Aorta (tissue), 5 donors: ENCODE data around the gene GPRIN3. TPM values are rescaled to one million over a fixed set of nuclear protein-coding genes. Genes with fewer than 3 reads are reported as not detected.
"Not testable (repeated sequence)": the region's sequence is repeated elsewhere in the genome, so short reads cannot be mapped to it uniquely, and the experiment has no call there.

Experiments
- ATAC-seq: fragments of 200-7000 bp; cut with Tn5 transposase; one replicate; pipeline ENCODE4 v1.9.1; 2022; ENCODE audit warnings: moderate library complexity; ENCODE audit not compliant: low FRiP score
- DNase-seq, 2 donors: peaks; one replicate each; pipeline ENCODE4 v3.0.0-alpha.2; 2020
- H3K27ac ChIP-seq, 2 donors: one replicate each; pipeline ENCODE4 v1.5.1; 2013; ENCODE audit warnings: low read length in 2 of 2, mild to moderate bottlenecking in 2 of 2, moderate library complexity in 2 of 2, control low read depth in 1 of 2, inconsistent platforms in 1 of 2, low read depth in 1 of 2
- H3K27me3 ChIP-seq, 2 donors: one replicate each; pipeline ENCODE4 v1.6.1; 2013; ENCODE audit warnings: control low read depth in 1 of 2, low read length in 1 of 2, mild to moderate bottlenecking in 1 of 2, moderate library complexity in 1 of 2; ENCODE audit not compliant: insufficient read depth in 2 of 2, control insufficient read depth in 1 of 2
- H3K36me3 ChIP-seq, 2 donors: one replicate each; pipeline ENCODE4 v1.6.1; 2013; ENCODE audit warnings: control low read depth in 1 of 2, low read length in 1 of 2, mild to moderate bottlenecking in 1 of 2; ENCODE audit not compliant: insufficient read depth in 2 of 2, control insufficient read depth in 1 of 2
- H3K4me1 ChIP-seq, 2 donors: one replicate each; pipeline ENCODE4 v1.6.1; 2013; ENCODE audit warnings: low read length in 2 of 2, control low read depth in 1 of 2, mild to moderate bottlenecking in 1 of 2, moderate library complexity in 1 of 2; ENCODE audit not compliant: insufficient read depth in 2 of 2, control insufficient read depth in 1 of 2
- H3K4me3 ChIP-seq, 2 donors: one replicate each; pipeline ENCODE4 v1.5.1; 2013; ENCODE audit warnings: low read length in 2 of 2, control low read depth in 1 of 2, mild to moderate bottlenecking in 1 of 2
- H3K9me3 ChIP-seq: one replicate; pipeline ENCODE4 v1.6.1; 2013; ENCODE audit warnings: mild to moderate bottlenecking, low read length; ENCODE audit not compliant: control insufficient read depth
- WGBS, 2 donors: extraction: QIAGEN DNeasy Blood & Tissue Kit; methylation state at CpG; one replicate each; pipeline ENCODE4 v1.1.7; 2013; 5-methylcytosine and 5-hydroxymethylcytosine counted together
- intact Hi-C, 2 donors: fragments of 100-400 bp; cut with DNase I; formaldehyde crosslinking; loops; one replicate each; pipeline versions ENCODE4 v1.14.2 to v1.15.0; 2022
- polyA plus RNA-seq, 2 donors: library from polyadenylated mRNA; stranded (reverse); fragments of 200-250 nt; gene quantifications; one replicate each; pipeline ENCODE4 v1.2.3, GENCODE V29; 2013
- total RNA-seq, 2 donors: library from RNA; stranded (reverse); fragmentation: NEBNext Ultra II Directional; extraction: Animal tissue kit (Norgen Biotek cat#: 25700); gene quantifications; one replicate each; pipeline ENCODE4 v1.2.1, GENCODE V29; 2021
- donor health status: healthy with polysubstance abuse.
- donor health status: Bipolar disorder and iron deficiency.
- donor health status: DM: no; HTN: no; CAD: no.
- donor health status: DM: no; HTN: no; CAD: no.
- donor health status: DM: yes; HTN: yes; CAD: no.

The GPRIN3 gene
- total and polyA plus RNA-seq, 4 donors = 0.08 to 9.8 (median 3.9) TPM

- no peak overlapping the region for H3K4me3 ChIP-seq
- DNase-seq (no peak), ATAC-seq (no peak)
- H3K27me3 ChIP-seq = no peaks in the 10 kb centered on the region
- no peaks in the 10 kb centered on the region for H3K36me3 ChIP-seq
- WGBS, 2 donors = 90 to 95% methylated on average over 1 of the region's 1 CpG
- intact Hi-C loops = no loop called here
- no peak overlapping the region for H3K27ac ChIP-seq
- H3K9me3 ChIP-seq = peaks cover 3% of the 10 kb centered on the region
- H3K4me1 ChIP-seq = no peaks in the 10 kb centered on the region
Observed at GRCh38 chr4:89216866-89217265, 90.7 kb downstream of the GPRIN3 start.

- H3K4me1 ChIP-seq = no peaks in the 10 kb centered on the region
Observed at GRCh38 chr4:89216422-89216821, 91.2 kb downstream of the GPRIN3 start.

GRCh38 chr4:89215736-89216135 is 91.9 kb downstream of the GPRIN3 start:
- WGBS, 2 donors = 58 to 84% methylated on average over 3 of the region's 3 CpGs

More at GRCh38 chr4:89216422-89216821, 91.2 kb downstream of the GPRIN3 start:
- no peak overlapping the region for H3K27ac ChIP-seq
- ATAC-seq (no peak), DNase-seq (no peak)
- intact Hi-C loops = no loop called here
- H3K36me3 ChIP-seq = no peaks in the 10 kb centered on the region
- H3K4me3 ChIP-seq = no peak overlapping the region
- peaks cover 3% of the 10 kb centered on the region for H3K9me3 ChIP-seq
- H3K27me3 ChIP-seq = no peaks in the 10 kb centered on the region

GRCh38 chr4:89214308-89214707 is 93.3 kb downstream of the GPRIN3 start:
- Histone ChIP-seq H3K4me3 (no peak overlapping the region), H3K27me3 (no peaks in the 10 kb centered on the region), H3K9me3 (peaks cover 1% of the 10 kb centered on the region), H3K36me3 (no peaks in the 10 kb centered on the region), H3K27ac (no peak overlapping the region), H3K4me1 (no peaks in the 10 kb centered on the region)
- no peak for DNase-seq
- 89 to 96% methylated on average over 1 of the region's 1 CpG for WGBS, 2 donors
- ATAC-seq = no peak
- intact Hi-C loops = no loop called here

More at GRCh38 chr4:89215736-89216135, 91.9 kb downstream of the GPRIN3 start:
- DNase-seq = no peak
- no peak overlapping the region for H3K27ac ChIP-seq
- H3K4me3 ChIP-seq = no peak overlapping the region
- H3K9me3 ChIP-seq = peaks cover 3% of the 10 kb centered on the region
- H3K27me3 ChIP-seq = no peaks in the 10 kb centered on the region
- H3K4me1 ChIP-seq = no peaks in the 10 kb centered on the region
- intact Hi-C loops = no loop called here
- no peaks in the 10 kb centered on the region for H3K36me3 ChIP-seq
- no peak for ATAC-seq

GRCh38 chr4:89213382-89213701 is 94.3 kb downstream of the GPRIN3 start:
- no peaks in the 10 kb centered on the region for H3K4me1 ChIP-seq
- intact Hi-C loops = no loop called here
- DNase-seq (no peak), ATAC-seq (no peak)
- H3K27ac ChIP-seq = no peak overlapping the region
- H3K36me3 ChIP-seq = no peaks in the 10 kb centered on the region
- H3K4me3 ChIP-seq = no peak overlapping the region
- H3K9me3 ChIP-seq = peaks cover 1% of the 10 kb centered on the region
- no peaks in the 10 kb centered on the region for H3K27me3 ChIP-seq
- WGBS, 2 donors = 33 to 42% methylated on average over 4 of the region's 4 CpGs

GRCh38 chr4:89212666-89213381 is 94.8 kb downstream of the GPRIN3 start:
- Histone ChIP-seq H3K27ac (no peak overlapping the region), H3K4me3 (no peak overlapping the region), H3K9me3 (peaks cover 1% of the 10 kb centered on the region), H3K36me3 (no peaks in the 10 kb centered on the region), H3K4me1 (no peaks in the 10 kb centered on the region), H3K27me3 (no peaks in the 10 kb centered on the region)
- ATAC-seq = no peak
- whole genome bisulfite sequencing, 2 donors = 61 to 75% methylated on average over 4 of the region's 4 CpGs
- no peak for DNase-seq
- intact Hi-C loops = no loop called here

- Histone ChIP-seq H3K4me1 (no peaks in the 10 kb centered on the region), H3K27me3 (no peaks in the 10 kb centered on the region), H3K9me3 (no peaks in the 10 kb centered on the region), H3K4me3 (no peak overlapping the region), H3K27ac (no peak overlapping the region), H3K36me3 (no peaks in the 10 kb centered on the region)
- intact Hi-C loops = no loop called here
- 47 to 57% methylated on average over 1 of the region's 1 CpG for WGBS, 2 donors
- ATAC-seq (no peak), DNase-seq (no peak)
Observed at GRCh38 chr4:89204624-89205023, 103.0 kb downstream of the GPRIN3 start.

- intact Hi-C loops = no loop called here
- no peaks in the 10 kb centered on the region for H3K4me1 ChIP-seq
- no peaks in the 10 kb centered on the region for H3K27me3 ChIP-seq
- H3K27ac ChIP-seq = no peak overlapping the region
- ATAC-seq (no peak), DNase-seq (no peak)
- WGBS, 2 donors = 53 to 62% methylated on average over 3 of the region's 3 CpGs
- no peak overlapping the region for H3K4me3 ChIP-seq
- no peaks in the 10 kb centered on the region for H3K36me3 ChIP-seq
- H3K9me3 ChIP-seq = no peaks in the 10 kb centered on the region
Observed at GRCh38 chr4:89203902-89204301, 103.7 kb downstream of the GPRIN3 start.

- H3K9me3 ChIP-seq, H3K4me1 ChIP-seq, ATAC-seq, H3K27ac ChIP-seq, H3K4me3 ChIP-seq, H3K27me3 ChIP-seq, H3K36me3 ChIP-seq, DNase-seq, intact Hi-C loops: not testable (repeated sequence)
- WGBS, 2 donors = 84 to 100% methylated on average over 1 of the region's 1 CpG
Observed at GRCh38 chr4:89199394-89199793, 108.2 kb downstream of the GPRIN3 start.
